Mesenchymal stem cell (in vitro differentiated cells and primary cell): Measurements from ENCODE around the gene VIPAS39.

Experiments
- DNase-seq: peaks from one replicate; pipeline ENCODE4 v3.0.0-alpha.2; 2013
- H2AFZ ChIP-seq: one replicate; pipeline ENCODE4 v1.6.1; 2013; ENCODE audit warnings: low read depth, mild to moderate bottlenecking, control low read depth, inconsistent platforms, low read length, moderate library complexity
- H2AK5ac ChIP-seq: 2 replicates; pipeline ENCODE4 v1.6.1; 2013; ENCODE audit warnings: low read length, moderate library complexity, mild to moderate bottlenecking, inconsistent platforms; ENCODE audit not compliant: severe bottlenecking
- H2BK120ac ChIP-seq: one replicate; pipeline ENCODE4 v1.6.1; 2013; ENCODE audit warnings: low read depth, mild to moderate bottlenecking, inconsistent platforms, low read length, moderate library complexity
- H2BK12ac ChIP-seq, 2 experiments: one replicate each; pipeline ENCODE4 v1.6.1; 2013; ENCODE audit warnings: inconsistent platforms in 2 of 2, low read length in 2 of 2, mild to moderate bottlenecking in 2 of 2, moderate library complexity in 2 of 2, control low read depth in 1 of 2
- H2BK15ac ChIP-seq: one replicate; pipeline ENCODE4 v1.6.1; 2013; ENCODE audit warnings: mild to moderate bottlenecking, low read depth, inconsistent platforms; ENCODE audit not compliant: poor library complexity, severe bottlenecking
- H2BK5ac ChIP-seq: 2 replicates; pipeline ENCODE4 v1.6.1; 2013; ENCODE audit warnings: low read depth, mild to moderate bottlenecking, low read length, control low read depth, inconsistent platforms; ENCODE audit not compliant: poor library complexity, severe bottlenecking
- H3K14ac ChIP-seq, 2 experiments: one replicate each; pipeline ENCODE4 v1.6.1; 2013; ENCODE audit warnings: inconsistent platforms in 2 of 2, low read length in 2 of 2, control low read depth in 1 of 2, mild to moderate bottlenecking in 1 of 2, moderate library complexity in 1 of 2
- H3K18ac ChIP-seq, 2 experiments: one replicate each; pipeline ENCODE4 v1.6.1; 2013; ENCODE audit warnings: inconsistent platforms in 2 of 2, low read length in 2 of 2, control low read depth in 1 of 2, low read depth in 1 of 2, mild to moderate bottlenecking in 1 of 2
- H3K23ac ChIP-seq, 2 experiments: one replicate each; pipeline ENCODE4 v1.6.1; 2013; ENCODE audit warnings: inconsistent platforms in 2 of 2, low read length in 2 of 2, mild to moderate bottlenecking in 2 of 2, moderate library complexity in 2 of 2, control low read depth in 1 of 2
- H3K27ac ChIP-seq: 2 replicates; pipeline ENCODE4 v1.5.1; 2013; ENCODE audit warnings: mild to moderate bottlenecking, moderate library complexity, low read length, control low read depth, inconsistent platforms; ENCODE audit not compliant: poor library complexity, severe bottlenecking
- H3K27me3 ChIP-seq, 2 experiments: 2 replicates each; pipeline versions ENCODE4 v1.6.1 to v1.7.0; 2013; ENCODE audit warnings: low read length in 2 of 2, mild to moderate bottlenecking in 2 of 2, moderate library complexity in 2 of 2, control low read depth in 1 of 2, inconsistent platforms in 1 of 2; ENCODE audit not compliant: control insufficient read depth in 1 of 2, insufficient read depth in 1 of 2
- H3K36me3 ChIP-seq, 2 experiments: 2 replicates each; pipeline versions ENCODE4 v1.6.1 to v1.7.0; 2013; ENCODE audit warnings: low read length in 2 of 2, control low read depth in 1 of 2, inconsistent platforms in 1 of 2, low read depth in 1 of 2, mild to moderate bottlenecking in 1 of 2; ENCODE audit not compliant: insufficient read depth in 2 of 2, control insufficient read depth in 1 of 2
- H3K4ac ChIP-seq, 2 experiments: one replicate each; pipeline ENCODE4 v1.6.1; 2013; ENCODE audit warnings: inconsistent platforms in 2 of 2, low read length in 2 of 2, mild to moderate bottlenecking in 2 of 2, moderate library complexity in 2 of 2, control low read depth in 1 of 2, low read depth in 1 of 2
- H3K4me1 ChIP-seq: 2 replicates; pipeline ENCODE4 v1.6.1; 2013; ENCODE audit warnings: low read depth, low read length, control low read depth; ENCODE audit not compliant: control insufficient read depth, insufficient read depth
- H3K4me2 ChIP-seq: 2 replicates; pipeline ENCODE4 v1.6.1; 2013; ENCODE audit warnings: low read length, mild to moderate bottlenecking, inconsistent platforms; ENCODE audit not compliant: poor library complexity, severe bottlenecking
- H3K4me3 ChIP-seq, 2 experiments: 2 replicates each; pipeline versions ENCODE4 v1.5.1 to v1.7.0; 2013; ENCODE audit warnings: low read length in 2 of 2, mild to moderate bottlenecking in 2 of 2, control low read depth in 1 of 2, low read depth in 1 of 2; ENCODE audit not compliant: insufficient read depth in 1 of 2
- H3K79me1 ChIP-seq: replicated peaks from 2 replicates; pipeline ENCODE4 v1.6.1; 2013; ENCODE audit warnings: mild to moderate bottlenecking, control low read depth, low read length, inconsistent platforms; ENCODE audit not compliant: poor library complexity, severe bottlenecking
- H3K9ac ChIP-seq: 2 replicates; pipeline ENCODE4 v1.7.0; 2013; ENCODE audit warnings: mild to moderate bottlenecking, low read length, moderate library complexity
- H3K9me3 ChIP-seq: 2 replicates; pipeline ENCODE4 v1.7.0; 2013; ENCODE audit warnings: mild to moderate bottlenecking, low read length; ENCODE audit not compliant: control insufficient read depth
- H4K8ac ChIP-seq: one replicate; pipeline ENCODE4 v1.6.1; 2013; ENCODE audit warnings: inconsistent platforms, mild to moderate bottlenecking, low read length, moderate library complexity
- H4K91ac ChIP-seq: one replicate; pipeline ENCODE4 v1.6.1; 2013; ENCODE audit warnings: mild to moderate bottlenecking, low read length, inconsistent platforms
- WGBS: methylation state at CpG from one replicate; pipeline ENCODE4 v1.1.7; 2013; ENCODE audit warnings: mixed read lengths; 5-methylcytosine and 5-hydroxymethylcytosine counted together

VIPAS39 gene

DNA sequence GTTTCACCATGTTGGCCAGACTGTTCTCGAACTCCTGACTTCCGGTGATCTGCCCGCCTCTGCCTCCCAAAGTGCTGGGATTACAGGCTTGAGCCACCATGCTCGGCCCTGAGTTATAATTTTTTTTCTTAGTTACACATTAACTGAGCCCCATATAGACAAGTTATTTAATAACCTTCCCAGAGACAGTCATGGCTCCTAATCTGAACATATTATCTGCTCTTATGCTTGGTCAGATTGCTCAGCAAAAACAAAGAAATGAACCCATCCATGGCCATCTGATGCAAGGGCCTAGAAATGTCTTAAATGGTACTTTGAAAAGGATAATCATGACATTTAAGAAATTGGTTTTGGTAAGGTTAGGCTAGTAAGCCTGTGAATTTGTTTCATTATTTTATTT, 67.2 kb downstream of the VIPAS39 start:
- Histone ChIP-seq H3K27me3 (no peaks in the 10 kb centered on the region), H2AFZ (no peak overlapping the region), H3K27ac (no peak overlapping the region), H3K79me1 (no peaks in the 10 kb centered on the region), H3K18ac (no peak overlapping the region), H4K91ac (no peak overlapping the region), H3K14ac (no peak overlapping the region), H4K8ac (no peak overlapping the region), H3K4me3 (no peak overlapping the region), H2BK120ac (no peak overlapping the region), H2BK15ac (no peak overlapping the region), H3K4me1 (no peaks in the 10 kb centered on the region), H3K9ac (no peak overlapping the region), H3K23ac (no peak overlapping the region), H2BK5ac (no peak overlapping the region), H3K36me3 (no peaks in the 10 kb centered on the region), H3K9me3 (no peaks in the 10 kb centered on the region), H3K4me2 (no peak overlapping the region), H3K4ac (no peak overlapping the region), H2BK12ac (no peak overlapping the region), H2AK5ac (no peak overlapping the region)
- DNase-seq, result no peak
- 90% methylated on average over 4 of the region's 4 CpGs for WGBS

DNA sequence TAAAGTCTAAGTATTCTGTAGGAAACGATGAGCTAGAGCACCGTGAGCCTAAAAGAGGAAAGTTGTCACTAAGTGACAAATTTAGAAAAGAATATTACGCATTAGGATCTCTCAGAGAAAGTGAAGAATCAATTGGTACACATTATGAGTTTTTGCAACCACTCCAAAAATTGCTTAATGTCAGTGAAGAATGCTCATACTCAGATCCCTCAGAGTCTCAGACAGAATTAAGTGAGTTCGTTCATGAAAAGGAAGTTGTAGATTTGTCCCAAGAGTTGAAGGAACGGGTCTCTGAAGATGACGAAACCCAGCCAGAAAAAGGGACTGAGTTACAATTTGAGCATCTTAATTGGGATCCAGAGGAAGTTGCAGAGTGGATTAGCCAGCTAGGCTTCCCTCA, 78.7 kb downstream of the VIPAS39 start:
- Histone ChIP-seq H3K9ac (no peak overlapping the region), H3K4ac (no peak overlapping the region), H3K9me3 (no peaks in the 10 kb centered on the region), H2AK5ac (no peak overlapping the region), H3K4me1 (peaks cover 6% of the 10 kb centered on the region), H3K4me3 (no peak overlapping the region), H2BK120ac (no peak overlapping the region), H3K79me1 (peaks cover 10% of the 10 kb centered on the region), H3K4me2 (no peak overlapping the region), H2BK12ac (no peak overlapping the region), H2BK5ac (no peak overlapping the region), H3K27ac (no peak overlapping the region), H2BK15ac (no peak overlapping the region), H3K23ac (no peak overlapping the region), H3K14ac (no peak overlapping the region), H3K18ac (no peak overlapping the region), H3K27me3 (no peaks in the 10 kb centered on the region), H4K8ac (no peak overlapping the region), H2AFZ (no peak overlapping the region), H3K36me3 (no peaks in the 10 kb centered on the region), H4K91ac (no peak overlapping the region)
- whole genome bisulfite sequencing, result 93% methylated on average over 5 of the region's 6 CpGs
- no peak for DNase-seq

DNA sequence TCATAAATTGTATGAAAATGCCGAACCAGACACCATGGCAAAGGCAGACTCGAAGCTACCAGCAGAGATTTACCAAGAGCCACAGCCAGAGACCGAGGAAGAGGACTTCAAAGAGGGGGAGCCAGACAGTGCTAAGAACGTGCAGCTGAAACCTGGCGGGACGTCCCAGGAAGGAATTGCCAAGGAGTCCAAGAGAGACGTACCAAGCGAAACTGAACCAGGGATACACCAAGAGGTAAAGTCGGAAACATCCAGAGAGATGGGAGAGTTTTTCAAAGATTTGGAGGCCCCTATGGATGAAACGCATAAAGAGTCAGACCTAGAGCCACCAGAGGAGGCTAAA, 79.9 kb downstream of the VIPAS39 start:
- no peak overlapping the region for H3K4ac ChIP-seq
- no peak overlapping the region for H3K27ac ChIP-seq
- no peaks in the 10 kb centered on the region for H3K27me3 ChIP-seq
- no peak overlapping the region for H2BK12ac ChIP-seq
- peak overlapping the region; percentile 92 for H2AFZ ChIP-seq
- no peak overlapping the region for H4K91ac ChIP-seq
- no peak overlapping the region for H2BK120ac ChIP-seq
- WGBS, result 30% methylated on average over 10 of the region's 10 CpGs
- no peak overlapping the region for H2BK15ac ChIP-seq
- peak overlapping the region; percentile 35 to 88 for H3K4me3 ChIP-seq
- H2BK5ac ChIP-seq, result no peak overlapping the region
- DNase-seq, result no peak
- peaks cover 6% of the 10 kb centered on the region for H3K4me1 ChIP-seq
- no peak overlapping the region for H3K14ac ChIP-seq
- no peaks in the 10 kb centered on the region for H3K9me3 ChIP-seq
- H3K36me3 ChIP-seq, result no peaks in the 10 kb centered on the region
- H2AK5ac ChIP-seq, result no peak overlapping the region
- H3K9ac ChIP-seq, result peak overlapping the region; percentile 94
- H3K23ac ChIP-seq, result no peak overlapping the region
- no peak overlapping the region for H3K18ac ChIP-seq
- peak overlapping the region; percentile 89 for H3K4me2 ChIP-seq
- H3K79me1 ChIP-seq, result peaks cover 12% of the 10 kb centered on the region
- no peak overlapping the region for H4K8ac ChIP-seq

DNA sequence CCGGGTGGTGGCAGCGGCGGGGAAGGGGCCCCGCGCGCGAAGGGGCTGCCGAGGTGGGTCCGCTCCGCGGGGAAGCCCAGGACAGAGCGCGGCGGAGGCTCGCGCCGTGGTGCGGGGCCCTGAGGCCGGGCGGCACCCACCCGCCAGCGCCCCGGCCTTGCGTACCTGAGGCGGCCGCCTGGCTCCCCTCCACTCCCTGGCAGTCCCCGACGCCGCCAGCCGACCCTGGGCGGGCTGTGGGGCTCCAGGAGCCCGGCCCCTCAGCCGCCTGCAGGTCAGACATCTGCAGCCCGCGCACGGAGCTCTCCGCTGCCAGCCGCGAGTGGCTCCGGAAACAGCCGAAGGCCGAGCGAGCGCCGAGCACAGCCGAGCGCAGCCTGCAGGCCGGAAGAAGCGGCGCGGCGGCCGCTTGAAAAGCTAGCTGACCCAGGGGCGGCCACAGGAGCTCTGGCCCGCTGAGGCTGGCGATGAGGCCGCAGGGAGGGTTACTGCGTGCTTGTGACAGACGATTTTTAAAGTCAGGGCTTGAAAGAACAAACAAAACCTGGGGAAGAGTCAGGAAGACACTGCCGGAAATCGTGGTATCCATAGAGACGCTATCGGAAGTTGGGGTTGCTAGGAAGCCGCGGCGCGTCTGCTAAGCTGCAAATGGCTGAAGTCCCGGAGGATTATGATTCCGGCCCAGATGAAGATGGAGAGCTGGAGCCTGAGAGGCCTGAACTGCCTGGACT, 80.5 kb downstream of the VIPAS39 start, which contains the start of the genes SAMD15 and TMED8:
Gene SAMD15, plus strand, starts transcription at position 609 of the 731 bp plus-strand sequence. Its CDS starts 40 bp downstream, at position 649.
Gene TMED8, minus strand, starts transcription at position 324 of the 731 bp plus-strand sequence. Its CDS starts 41 bp downstream, at position 283.
- Histone ChIP-seq H3K18ac (peak within 1 kb of the TSS; percentile 87 to 97), H2AK5ac (no peak within 1 kb of the TSS)
- under 1% methylated on average over 57 of the region's 69 CpGs for WGBS

More for the DNA sequence above, 80.5 kb downstream of the VIPAS39 start, which contains the start of the genes SAMD15 and TMED8:
- no peak within 1 kb of the TSS for H2BK15ac ChIP-seq
- H3K27me3 ChIP-seq, result no peaks in the 10 kb centered on the region
- H2BK120ac ChIP-seq, result no peak within 1 kb of the TSS
- H4K91ac ChIP-seq, result no peak within 1 kb of the TSS
- H3K4me2 ChIP-seq, result peak within 1 kb of the TSS; percentile 89
- H3K9me3 ChIP-seq, result no peaks in the 10 kb centered on the region
- H4K8ac ChIP-seq, result peak within 1 kb of the TSS; percentile 47
- H3K4me1 ChIP-seq, result peaks cover 6% of the 10 kb centered on the region
- H3K23ac ChIP-seq, result peak within 1 kb of the TSS in 1 of 2 experiments; percentile 99
- H3K27ac ChIP-seq, result peak within 1 kb of the TSS; percentile 95
- peaks cover 12% of the 10 kb centered on the region for H3K79me1 ChIP-seq
- no peaks in the 10 kb centered on the region for H3K36me3 ChIP-seq
- H3K4ac ChIP-seq, result peak within 1 kb of the TSS in 1 of 2 experiments; percentile 99
- peak within 1 kb of the TSS in 1 of 2 experiments; percentile 79 for H3K14ac ChIP-seq
- H3K9ac ChIP-seq, result peak within 1 kb of the TSS; percentile 94
- peak; percentile 87 for DNase-seq
- peak within 1 kb of the TSS in 1 of 2 experiments; percentile 86 for H2BK12ac ChIP-seq
- peak within 1 kb of the TSS; percentile 39 for H2BK5ac ChIP-seq
- peak within 1 kb of the TSS; percentile 92 for H2AFZ ChIP-seq
- H3K4me3 ChIP-seq, result peak within 1 kb of the TSS; percentile 80 to 88
